GM12892 (cell line): ENCODE results near the gene TXNDC15.

Experiments
- POLR2A ChIP-seq: IDR thresholded peaks from 2 replicates; pipeline ENCODE4 v1.6.1; 2011; ENCODE audit warnings: low read depth, low read length, control low read depth
- POLR2AphosphoS5 ChIP-seq: IDR thresholded peaks from 2 replicates; pipeline ENCODE4 v1.6.1; 2011; ENCODE audit warnings: low read depth, low read length, control low read depth
- TAF1 ChIP-seq: IDR thresholded peaks from 2 replicates; pipeline ENCODE4 v1.6.1; 2011; ENCODE audit warnings: low read depth, mild to moderate bottlenecking, control low read depth, low read length, borderline replicate concordance

- TF ChIP-seq POLR2A (no peak), TAF1 (no peak), POLR2AphosphoS5 (no peak)
Observed at GRCh38 chr5:134833340-134834032, 40.7 kb upstream of the TXNDC15 start.
